ENCODE data around the gene PDCD10. TPM values are rescaled to one million over a fixed set of nuclear protein-coding genes. Genes with fewer than 3 reads are reported as not detected.

The PDCD10 gene
- total RNA-seq, 1 donor from 2014 or later = 35.3 TPM

DNA sequence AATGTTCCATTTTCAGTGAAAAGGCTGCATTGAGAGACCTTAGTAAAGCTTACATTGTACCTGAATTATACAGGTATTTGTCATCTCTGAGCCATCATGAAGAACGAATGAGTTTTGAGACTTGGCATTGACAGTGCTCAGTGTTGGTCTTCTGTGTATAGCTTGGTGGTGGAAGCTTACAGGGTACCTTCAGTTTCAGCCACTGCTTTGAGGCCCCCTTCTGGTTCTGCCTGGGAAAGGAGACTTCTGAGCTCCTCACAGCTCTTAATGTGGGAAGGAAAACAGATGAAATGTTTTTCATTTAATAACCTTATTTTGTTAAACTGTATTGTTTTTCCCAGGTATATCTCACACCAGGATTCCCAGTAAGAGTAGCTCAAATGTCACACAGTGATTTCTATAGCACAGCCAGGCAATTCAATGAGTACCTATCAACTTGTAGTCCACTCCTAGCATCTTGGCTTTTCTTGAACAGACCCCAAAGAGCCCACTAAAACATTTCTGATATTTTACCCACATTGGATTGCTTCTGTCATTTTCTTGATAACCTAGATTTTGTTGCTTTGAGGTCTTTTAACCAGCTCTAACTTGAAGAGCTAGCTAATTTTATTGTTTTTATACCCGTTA is 6.4 kb upstream of the PDCD10 start:
- H3K4me1 Mint-ChIP-seq = peaks cover 7% of the 10 kb centered on the region
- no peak overlapping the region for H3K27ac Mint-ChIP-seq
- no peak for DNase-seq (ENCODE audit: low spot score in 2 of 2, unreplicated experiment in 2 of 2)
- peaks cover 16% of the 10 kb centered on the region for H3K27me3 Mint-ChIP-seq (ENCODE audit: low read depth)
- no peak overlapping the region for H3K4me3 Mint-ChIP-seq
- H3K36me3 Mint-ChIP-seq = no peaks in the 10 kb centered on the region
- H3K9me3 Mint-ChIP-seq = peaks cover 8% of the 10 kb centered on the region
- TF ChIP-seq, protein P1, sequence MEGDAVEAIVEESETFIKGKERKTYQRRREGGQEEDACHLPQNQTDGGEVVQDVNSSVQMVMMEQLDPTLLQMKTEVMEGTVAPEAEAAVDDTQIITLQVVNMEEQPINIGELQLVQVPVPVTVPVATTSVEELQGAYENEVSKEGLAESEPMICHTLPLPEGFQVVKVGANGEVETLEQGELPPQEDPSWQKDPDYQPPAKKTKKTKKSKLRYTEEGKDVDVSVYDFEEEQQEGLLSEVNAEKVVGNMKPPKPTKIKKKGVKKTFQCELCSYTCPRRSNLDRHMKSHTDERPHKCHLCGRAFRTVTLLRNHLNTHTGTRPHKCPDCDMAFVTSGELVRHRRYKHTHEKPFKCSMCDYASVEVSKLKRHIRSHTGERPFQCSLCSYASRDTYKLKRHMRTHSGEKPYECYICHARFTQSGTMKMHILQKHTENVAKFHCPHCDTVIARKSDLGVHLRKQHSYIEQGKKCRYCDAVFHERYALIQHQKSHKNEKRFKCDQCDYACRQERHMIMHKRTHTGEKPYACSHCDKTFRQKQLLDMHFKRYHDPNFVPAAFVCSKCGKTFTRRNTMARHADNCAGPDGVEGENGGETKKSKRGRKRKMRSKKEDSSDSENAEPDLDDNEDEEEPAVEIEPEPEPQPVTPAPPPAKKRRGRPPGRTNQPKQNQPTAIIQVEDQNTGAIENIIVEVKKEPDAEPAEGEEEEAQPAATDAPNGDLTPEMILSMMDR (IDR thresholded peaks at IDR 0.05; ENCODE audit: unreplicated experiment) = no peak

DNA sequence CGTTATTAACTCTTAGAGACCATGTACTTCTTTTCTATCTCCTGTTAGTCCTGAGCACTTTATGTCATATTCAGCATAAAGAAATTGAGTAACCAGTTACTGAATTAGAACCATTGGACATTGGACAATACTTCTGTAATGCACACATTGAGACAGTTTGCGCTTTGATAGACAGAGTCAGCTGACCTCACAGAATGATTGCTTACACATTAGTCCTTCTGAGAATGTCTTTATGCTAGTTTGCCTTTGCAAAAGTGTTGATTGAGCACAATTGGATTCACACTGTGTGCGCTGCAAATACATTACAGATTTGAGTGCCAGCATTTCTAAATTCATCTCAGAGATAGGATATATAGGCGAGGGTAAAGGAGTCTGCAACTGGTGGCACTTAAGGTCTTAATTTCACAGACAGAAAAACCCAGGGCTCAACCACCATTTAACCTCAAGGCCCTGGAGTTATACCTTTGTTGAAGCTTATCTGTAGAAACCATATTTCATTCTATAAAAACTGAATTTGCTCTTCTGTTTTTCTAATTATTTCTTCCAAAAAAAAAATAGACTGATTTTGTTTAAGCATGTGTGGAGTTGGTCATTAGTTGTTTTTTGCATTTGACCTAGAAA is 4.6 kb upstream of the PDCD10 start:
- no peak overlapping the region for H3K27ac Mint-ChIP-seq
- H3K4me1 Mint-ChIP-seq = peaks cover 7% of the 10 kb centered on the region
- peaks cover 16% of the 10 kb centered on the region for H3K27me3 Mint-ChIP-seq (ENCODE audit: low read depth)
- no peaks in the 10 kb centered on the region for H3K36me3 Mint-ChIP-seq
- TF ChIP-seq, protein P1 (IDR thresholded peaks at IDR 0.05; ENCODE audit: unreplicated experiment) = no peak
- DNase-seq (ENCODE audit: low spot score in 2 of 2, unreplicated experiment in 2 of 2) = no peak
- H3K9me3 Mint-ChIP-seq = no peaks in the 10 kb centered on the region
- no peak overlapping the region for H3K4me3 Mint-ChIP-seq

DNA sequence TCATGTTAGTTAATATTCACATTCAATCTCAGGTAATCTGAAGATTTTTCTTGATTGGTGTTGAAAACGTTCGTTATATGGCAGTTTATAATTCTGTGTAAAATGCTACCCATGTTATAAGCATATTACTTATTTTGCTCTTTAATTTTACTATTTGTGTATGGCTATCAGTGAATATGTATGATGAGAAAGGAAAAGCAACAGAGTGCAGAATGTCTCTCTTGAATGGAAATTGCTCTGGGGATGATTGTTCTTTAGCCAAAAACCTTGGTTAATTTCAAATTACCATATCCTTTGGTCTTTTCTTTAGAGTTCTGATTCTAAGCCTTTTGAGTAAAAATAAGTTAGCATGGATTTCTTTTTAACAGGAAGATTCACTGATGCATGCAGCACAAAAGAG is 3.3 kb upstream of the PDCD10 start:
- no peak overlapping the region for H3K4me3 Mint-ChIP-seq
- peaks cover 7% of the 10 kb centered on the region for H3K4me1 Mint-ChIP-seq
- peaks cover 16% of the 10 kb centered on the region for H3K27me3 Mint-ChIP-seq (ENCODE audit: low read depth)
- no peak for DNase-seq (ENCODE audit: low spot score in 2 of 2, unreplicated experiment in 2 of 2)
- no peaks in the 10 kb centered on the region for H3K9me3 Mint-ChIP-seq
- H3K27ac Mint-ChIP-seq = no peak overlapping the region
- H3K36me3 Mint-ChIP-seq = no peaks in the 10 kb centered on the region
- TF ChIP-seq, protein P1 (IDR thresholded peaks at IDR 0.05; ENCODE audit: unreplicated experiment) = no peak

DNA sequence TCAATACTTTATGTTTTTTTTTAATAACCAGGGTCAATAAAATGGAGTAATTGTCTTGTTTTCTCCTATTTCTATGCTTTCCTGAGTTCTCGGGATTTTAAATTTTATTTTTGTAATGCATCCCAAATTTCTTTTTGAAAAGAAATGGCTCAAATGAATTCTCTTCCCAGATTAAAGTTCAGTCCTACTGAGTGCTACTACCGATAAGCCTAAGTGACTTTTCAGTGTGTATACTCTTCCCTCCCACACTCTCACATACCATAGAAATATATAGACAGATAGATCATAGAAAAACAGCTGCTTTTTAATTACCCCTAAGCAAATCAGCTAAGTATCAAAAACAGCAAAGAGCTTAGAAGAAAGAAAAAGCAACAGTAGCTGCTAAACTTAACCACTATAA is 2.3 kb upstream of the PDCD10 start:
- H3K4me3 Mint-ChIP-seq = peak overlapping the region; percentile 5
- TF ChIP-seq, protein P1 (IDR thresholded peaks at IDR 0.05; ENCODE audit: unreplicated experiment) = no peak
- H3K27me3 Mint-ChIP-seq (ENCODE audit: low read depth) = peaks cover 16% of the 10 kb centered on the region
- H3K9me3 Mint-ChIP-seq = no peaks in the 10 kb centered on the region
- no peak overlapping the region for H3K27ac Mint-ChIP-seq
- H3K36me3 Mint-ChIP-seq = no peaks in the 10 kb centered on the region
- H3K4me1 Mint-ChIP-seq = peaks cover 17% of the 10 kb centered on the region
- no peak for DNase-seq (ENCODE audit: low spot score in 2 of 2, unreplicated experiment in 2 of 2)

DNA sequence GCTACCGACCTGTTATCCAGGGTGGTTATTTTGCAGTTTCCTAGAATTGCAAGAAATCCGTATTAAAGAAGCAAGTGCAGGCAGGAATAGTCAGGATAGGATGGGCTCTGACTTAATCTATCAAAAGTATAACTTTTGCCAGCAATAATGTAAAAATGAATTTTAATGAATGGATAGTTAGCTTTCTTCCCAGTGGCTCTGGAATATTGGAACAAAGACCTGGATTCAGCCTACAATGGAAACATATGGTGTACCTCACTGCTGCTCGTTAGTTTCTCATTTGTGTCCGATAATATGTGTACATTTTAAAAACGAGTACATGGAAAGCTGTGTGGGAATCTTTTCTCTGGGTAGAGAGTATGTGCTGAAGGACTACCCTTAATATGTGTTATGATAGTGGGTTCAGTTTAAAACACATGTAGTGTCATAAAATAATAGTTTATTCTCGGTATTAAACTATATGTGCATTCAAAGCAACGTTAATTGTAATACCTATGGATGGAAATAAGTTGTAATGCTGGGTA is 1.6 kb upstream of the PDCD10 start:
- DNase-seq (ENCODE audit: low spot score in 2 of 2, unreplicated experiment in 2 of 2) = no peak

More for the DNA sequence above, 1.6 kb upstream of the PDCD10 start:
- Mint-ChIP-seq H3K9me3 (no peaks in the 10 kb centered on the region), H3K4me3 (no peak overlapping the region), H3K27ac (no peak overlapping the region), H3K27me3 (ENCODE audit: low read depth) (peaks cover 16% of the 10 kb centered on the region), H3K4me1 (peaks cover 17% of the 10 kb centered on the region), H3K36me3 (no peaks in the 10 kb centered on the region)
- TF ChIP-seq, protein P1 (IDR thresholded peaks at IDR 0.05; ENCODE audit: unreplicated experiment) = no peak
